Psoas muscle (tissue), 8 donors: ENCODE data around the gene FGFR1OP2. TPM values are rescaled to one million over a fixed set of nuclear protein-coding genes. Genes with fewer than 3 reads are reported as not detected.

ENCODE experiments used
- ATAC-seq, 4 donors: fragments of 200-7000 bp; cut with Tn5 transposase; one replicate each; pipeline ENCODE4 v1.9.1; 2020; ENCODE audit warnings: moderate library complexity in 3 of 4, mild to moderate bottlenecking in 2 of 4
- DNase-seq, 2 donors: peaks; one replicate each; pipeline ENCODE4 v3.0.0-alpha.2; 2020
- H3K27ac ChIP-seq: fragments of 200-600 bp; one replicate; pipeline ENCODE4 v1.8.0; 2022
- H3K27me3 ChIP-seq, 3 donors: fragments of 200-600 bp in 1 of 3; one replicate each; pipeline versions ENCODE4 v1.6.1 to v1.8.0; 2013 to 2022; ENCODE audit warnings: low read length in 2 of 3, mild to moderate bottlenecking in 2 of 3, moderate library complexity in 1 of 3; ENCODE audit not compliant: insufficient read depth in 3 of 3
- H3K36me3 ChIP-seq, 2 donors: fragments of 200-600 bp in 1 of 2; one replicate each; pipeline versions ENCODE4 v1.6.1 to v1.8.0; 2013 to 2022; ENCODE audit warnings: low read depth in 1 of 2, mild to moderate bottlenecking in 1 of 2, moderate library complexity in 1 of 2; ENCODE audit not compliant: insufficient read depth in 1 of 2
- H3K4me1 ChIP-seq: fragments of 200-600 bp; one replicate; pipeline ENCODE4 v1.8.0; 2022
- H3K4me3 ChIP-seq: fragments of 200-600 bp; one replicate; pipeline ENCODE4 v1.8.0; 2022; ENCODE audit warnings: mild to moderate bottlenecking
- H3K9me3 ChIP-seq: fragments of 200-600 bp; one replicate; pipeline ENCODE4 v1.8.0; 2022
- WGBS, 3 donors: extraction: QIAGEN DNeasy Blood & Tissue Kit; methylation state at CpG; one replicate each; pipeline versions ENCODE4 v1.1.6 to v1.1.7; 2013; 5-methylcytosine and 5-hydroxymethylcytosine counted together
- intact Hi-C, 2 donors: fragments of 100-400 bp; cut with DNase I; formaldehyde crosslinking; loops; one replicate each; pipeline versions ENCODE4 v1.11.0 to v1.14.2; 2022
- polyA plus RNA-seq, 3 donors: library from polyadenylated mRNA; stranded (reverse); fragments of 200-250 nt; gene quantifications; one replicate each; pipeline ENCODE4 v1.2.3, GENCODE V29; 2013
- total RNA-seq, 4 donors: library from RNA; stranded (reverse); fragmentation: NEBNext Ultra II Directional in 2 of 4; extraction: Animal tissue kit (Norgen Biotek cat#: 25700) in 2 of 4; gene quantifications; one replicate each; pipeline versions ENCODE4 v1.2.1 to v1.2.4, GENCODE V29; 2021 to 2023
- TF ChIP-seq, protein P1 (sequence below): fragments of 200-600 bp; IDR thresholded peaks from one replicate; pipeline ENCODE4 v1.8.0; 2022; ENCODE audit warnings: antibody characterized with exemption
- donor health status: healthy with polysubstance abuse.
- donor health status: DM: no; HTN: no; CAD: no; lungs with moderate emphysema.
- donor health status: Bipolar disorder and iron deficiency.
- donor health status: healthy.
- donor health status: DM: yes; HTN: yes; CAD: no.
- donor health status: DM: no; HTN: no; CAD: no.
- donor health status: DM: no; HTN: no; CAD: no.
- donor health status: DM: yes; HTN: yes; CAD: no.

FGFR1OP2 gene
- total and polyA plus RNA-seq, 7 donors = 18.0 to 40.5 (median 27.2) TPM

DNA sequence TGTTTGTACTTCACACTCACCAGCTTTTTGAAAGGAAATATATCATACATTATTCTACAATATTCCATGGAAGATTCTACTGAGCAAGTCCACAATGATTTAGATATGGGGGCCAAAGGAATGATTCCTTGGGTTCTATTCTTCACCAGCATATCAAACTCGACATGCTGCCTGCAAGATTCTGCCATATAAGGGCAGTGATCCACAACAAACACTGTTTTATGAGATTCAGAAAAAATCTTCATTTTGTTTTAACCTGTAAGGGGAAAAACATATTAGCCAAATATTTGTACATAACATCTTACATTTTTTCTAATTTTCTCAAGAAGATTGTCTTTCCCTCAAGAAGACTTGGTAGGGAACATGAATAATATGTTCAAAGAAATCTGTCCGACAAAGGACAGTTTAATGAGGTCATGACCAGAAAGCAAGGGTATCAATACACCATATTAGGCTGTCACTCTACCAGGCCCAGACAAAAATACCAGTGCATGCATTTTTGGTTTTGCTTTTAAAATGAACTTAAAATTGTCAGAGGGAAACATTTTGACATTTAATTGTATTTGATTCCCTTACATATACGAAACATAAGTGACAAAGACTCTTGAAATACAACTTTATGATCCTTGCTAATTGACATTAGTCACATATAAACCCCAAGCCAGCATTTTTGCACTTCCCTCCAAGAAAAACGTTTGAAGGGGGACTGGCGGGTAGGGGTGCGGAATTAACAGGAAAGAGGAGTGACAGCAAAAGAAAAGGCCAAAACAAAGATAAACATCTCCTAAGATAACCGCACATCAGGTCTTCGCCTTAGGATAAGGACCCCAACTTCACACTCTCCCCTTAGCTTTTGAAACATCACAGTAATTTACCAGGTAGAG, 1.5 kb upstream of the FGFR1OP2 start:
- DNase-seq (no peak), ATAC-seq (no peak)
- WGBS, 3 donors = 10 to 12% (median 11%) methylated on average over 8 of the region's 8 CpGs
- Histone ChIP-seq H3K27me3 (no peaks in the 10 kb centered on the region), H3K9me3 (no peaks in the 10 kb centered on the region), H3K4me3 (peak overlapping the region; percentile 76), H3K36me3 (peaks cover 0 to 22% of the 10 kb centered on the region in 2 donors), H3K4me1 (peaks cover 45% of the 10 kb centered on the region), H3K27ac (peak overlapping the region; percentile 90)
- TF ChIP-seq, protein P1, sequence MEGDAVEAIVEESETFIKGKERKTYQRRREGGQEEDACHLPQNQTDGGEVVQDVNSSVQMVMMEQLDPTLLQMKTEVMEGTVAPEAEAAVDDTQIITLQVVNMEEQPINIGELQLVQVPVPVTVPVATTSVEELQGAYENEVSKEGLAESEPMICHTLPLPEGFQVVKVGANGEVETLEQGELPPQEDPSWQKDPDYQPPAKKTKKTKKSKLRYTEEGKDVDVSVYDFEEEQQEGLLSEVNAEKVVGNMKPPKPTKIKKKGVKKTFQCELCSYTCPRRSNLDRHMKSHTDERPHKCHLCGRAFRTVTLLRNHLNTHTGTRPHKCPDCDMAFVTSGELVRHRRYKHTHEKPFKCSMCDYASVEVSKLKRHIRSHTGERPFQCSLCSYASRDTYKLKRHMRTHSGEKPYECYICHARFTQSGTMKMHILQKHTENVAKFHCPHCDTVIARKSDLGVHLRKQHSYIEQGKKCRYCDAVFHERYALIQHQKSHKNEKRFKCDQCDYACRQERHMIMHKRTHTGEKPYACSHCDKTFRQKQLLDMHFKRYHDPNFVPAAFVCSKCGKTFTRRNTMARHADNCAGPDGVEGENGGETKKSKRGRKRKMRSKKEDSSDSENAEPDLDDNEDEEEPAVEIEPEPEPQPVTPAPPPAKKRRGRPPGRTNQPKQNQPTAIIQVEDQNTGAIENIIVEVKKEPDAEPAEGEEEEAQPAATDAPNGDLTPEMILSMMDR = no peak
- intact Hi-C loops = no loop called here

DNA sequence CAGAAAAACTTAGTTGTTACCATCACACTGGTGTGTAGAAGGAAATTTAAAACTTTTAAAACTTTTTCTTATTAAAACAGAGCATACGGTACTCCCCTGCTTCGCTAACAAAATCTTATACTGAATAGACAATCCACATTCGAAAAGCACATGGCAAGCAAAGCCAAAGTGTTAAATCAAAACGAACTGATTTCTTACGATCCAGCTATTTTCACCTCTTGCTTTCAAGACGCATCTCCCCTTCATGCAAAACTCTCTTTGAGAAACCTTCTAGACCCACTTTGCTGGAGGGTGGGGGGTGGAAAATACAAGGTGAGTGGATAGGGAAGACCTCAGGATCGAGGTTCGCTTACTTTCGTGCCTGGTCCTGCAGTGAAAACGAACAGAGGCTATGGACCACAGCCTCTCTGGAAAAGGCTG, 817 bp upstream of the FGFR1OP2 start:
- Histone ChIP-seq H3K4me1 (peaks cover 52% of the 10 kb centered on the region), H3K9me3 (no peaks in the 10 kb centered on the region), H3K36me3 (peaks cover 0 to 16% of the 10 kb centered on the region in 2 donors), H3K27me3 (no peaks in the 10 kb centered on the region), H3K27ac (peak overlapping the region; percentile 90), H3K4me3 (peak overlapping the region; percentile 76)
- TF ChIP-seq, protein P1 = no peak
- DNase-seq = no peak
- no peak for ATAC-seq
- intact Hi-C loops = no loop called here
- WGBS, 3 donors = 0% methylated on average over 10 of the region's 10 CpGs

DNA sequence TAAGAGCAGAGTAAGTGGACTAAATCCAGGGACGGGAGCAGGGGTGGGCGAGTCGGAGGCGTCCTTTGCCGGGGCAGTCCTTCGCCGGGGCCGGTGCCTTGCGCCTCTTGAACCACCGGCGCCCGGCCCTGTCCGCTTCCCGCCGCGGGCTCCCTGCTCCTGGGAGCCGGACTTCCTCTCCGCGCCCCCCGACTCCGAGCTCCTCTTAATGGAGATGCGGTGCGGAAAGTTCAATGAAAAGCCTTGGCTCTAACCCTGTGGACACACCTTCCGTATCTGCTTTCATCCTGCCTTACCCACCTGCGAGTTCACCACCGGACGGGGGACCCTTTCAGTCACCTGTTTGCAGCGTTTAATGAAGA, 412 bp downstream of the FGFR1OP2 start:
- peak overlapping the region; percentile 76 for H3K4me3 ChIP-seq
- H3K36me3 ChIP-seq = peaks cover 0 to 5% of the 10 kb centered on the region in 2 donors
- DNase-seq (no peak), ATAC-seq (peak; percentile 10 to 41 (median 21))
- WGBS, 3 donors = 0 to 1% (median 0%) methylated on average over 20 to 28 of the region's 28 CpGs
- no peaks in the 10 kb centered on the region for H3K9me3 ChIP-seq
- no peaks in the 10 kb centered on the region for H3K27me3 ChIP-seq
- intact Hi-C loops = loop anchor here (2.0 kb wide), 1 partner anchor 76 kb away; the partner anchor contains the start of gene TM7SF3 (in 2 of the 2)
- peaks cover 53% of the 10 kb centered on the region for H3K4me1 ChIP-seq
- TF ChIP-seq, protein P1 = no peak
- peak overlapping the region; percentile 90 for H3K27ac ChIP-seq

GRCh38 chr12:26939192-26939832, 1.0 kb downstream of the FGFR1OP2 start:
- Histone ChIP-seq H3K9me3 (no peaks in the 10 kb centered on the region), H3K4me1 (peaks cover 53% of the 10 kb centered on the region), H3K4me3 (peak overlapping the region; percentile 76), H3K36me3 (no peaks in the 10 kb centered on the region), H3K27ac (peak overlapping the region; percentile 90), H3K27me3 (no peaks in the 10 kb centered on the region)
- ATAC-seq = no peak
- TF ChIP-seq, protein P1 = no peak
- WGBS, 3 donors = 3 to 4% (median 4%) methylated on average over 9 of the region's 9 CpGs
- no peak for DNase-seq
- intact Hi-C loops = loop anchor here (2.0 kb wide), 1 partner anchor 75 kb away; the partner anchor contains the start of gene TM7SF3 (in 2 of the 2)
